ENCODE measurements around the gene USP30.

- no peak for TF ChIP-seq CTCF (IDR thresholded peaks at IDR 0.05)
- no peak for TF ChIP-seq POLR2A (IDR thresholded peaks at IDR 0.05)
These were observed 63.6 kb downstream of the USP30 start, which contains the start of gene ACACB for GRCh38 chr12:109115758-109116610.

Data from testis (tissue), 2 donors.